Adrenal gland (tissue), 12 donors: ENCODE data around the gene TNFRSF11A. TPM values are rescaled to one million over a fixed set of nuclear protein-coding genes. Genes with fewer than 3 reads are reported as not detected.

ENCODE experiments used
- DNase-seq, 7 donors: peaks; one replicate each; pipeline ENCODE4 v3.0.0-alpha.2; 2019 to 2020
- H3K27ac ChIP-seq, 5 donors: fragments of 200-600 bp; sonication (generic) in 4 of 5; 1 replicate in 3 of 5; 2 replicates in 2 of 5; pipeline versions ENCODE4 v1.5.1 to v1.8.0; 2016 to 2020; ENCODE audit warnings: mild to moderate bottlenecking in 1 of 5
- H3K27me3 ChIP-seq: fragments of 200-600 bp; 2 replicates; pipeline ENCODE4 v1.8.0; 2021
- H3K36me3 ChIP-seq, 2 donors: fragments of 200-600 bp; replicated peaks in 1 of 2; 1 replicate in 1 of 2; 2 replicates in 1 of 2; pipeline versions ENCODE4 v1.5.1 to v1.8.0; 2018 to 2022
- H3K4me1 ChIP-seq, 2 donors: fragments of 200-600 bp; replicated peaks in 1 of 2; 1 replicate in 1 of 2; 2 replicates in 1 of 2; pipeline versions ENCODE4 v1.5.1 to v1.8.0; 2018 to 2021
- H3K4me3 ChIP-seq, 4 donors: fragments of 200-600 bp; sonication (generic) in 3 of 4; one replicate each; pipeline ENCODE4 v1.5.1; 2016 to 2018
- H3K9me3 ChIP-seq, 3 donors: fragments of 200-600 bp; sonication (generic) in 1 of 3; replicated peaks in 1 of 3; 1 replicate in 2 of 3; 2 replicates in 1 of 3; pipeline versions ENCODE4 v1.5.1 to v1.8.0; 2016 to 2021
- CTCF ChIP-seq, 6 experiments: fragments of 450-650 bp in 4 of 6; fragments of 200-600 bp in 2 of 6; sonication (generic) in 1 of 6; IDR thresholded peaks; 1 replicate in 5 of 6; 2 replicates in 1 of 6; pipeline versions ENCODE4 v1.5.1 to v1.8.0; 2016 to 2021; ENCODE audit warnings: antibody characterized with exemption in 6 of 6, mild to moderate bottlenecking in 2 of 6, moderate library complexity in 1 of 6
- POLR2A ChIP-seq, 2 donors: fragments of 450-650 bp; IDR thresholded peaks; one replicate each; pipeline ENCODE4 v1.6.1; 2017; ENCODE audit warnings: antibody characterized with exemption in 2 of 2, mild to moderate bottlenecking in 2 of 2, moderate library complexity in 1 of 2
- WGBS, 4 donors: extraction: QIAGEN DNeasy Blood & Tissue Kit in 2 of 4; methylation state at CpG; one replicate each; pipeline versions ENCODE4 v1.1.5 to v1.1.7; 2013 to 2017; 5-methylcytosine and 5-hydroxymethylcytosine counted together
- intact Hi-C, 2 donors: fragments of 100-400 bp; cut with DNase I; formaldehyde crosslinking; loops; one replicate each; pipeline versions ENCODE4 v1.14.1 to v1.15.0; 2022 to 2023
- polyA plus RNA-seq, 3 donors: library from polyadenylated mRNA; stranded (reverse); fragments of 200-250 nt in 2 of 3; fragments of 350-450 nt in 1 of 3; fragmentation: Illumina TruSeq in 1 of 3; extraction: RNeasy Lipid Tissue Mini Kit (QIAGEN cat#74804) in 1 of 3; gene quantifications; one replicate each; pipeline ENCODE4 v1.2.3, GENCODE V29; 2013 to 2014
- total RNA-seq, 9 donors: library from RNA; depleted of rRNA in 4 of 9; stranded (reverse); fragments of >200 nt in 4 of 9; fragments of 120-200 nt in 1 of 9; fragmentation: NEBNext Ultra II Directional in 1 of 9; extraction: Animal tissue kit (Norgen Biotek cat#: 25700) in 1 of 9; gene quantifications; one replicate each; pipeline versions ENCODE4 v1.1.0 to v1.2.4, GENCODE V29; 2013 to 2023
- donor health status: healthy with polysubstance abuse.
- donor health status: Bipolar disorder and iron deficiency.
- donor health status: DM: yes; HTN: yes; CAD: no.
- donor health status: DM: no; HTN: no; CAD: no.
- donor health status: DM: no; HTN: no; CAD: no.
- donor health status: DM: yes; HTN: yes; CAD: no.

Gene TNFRSF11A
- total and polyA plus RNA-seq, 12 donors, result 0.61 to 15.7 (median 4.2) TPM

- no peak for DNase-seq
- Histone ChIP-seq H3K4me1 (no peaks in the 10 kb centered on the region), H3K4me3 (no peak overlapping the region), H3K27ac (no peak overlapping the region), H3K9me3 (no peaks in the 10 kb centered on the region), H3K36me3 (no peaks in the 10 kb centered on the region), H3K27me3 (no peaks in the 10 kb centered on the region)
- intact Hi-C loops, result no loop called here
- WGBS, 4 donors, result 44 to 76% (median 67%) methylated on average over 3 of the region's 3 CpGs
- TF ChIP-seq POLR2A (IDR thresholded peaks at IDR 0.05) (no peak), CTCF (IDR thresholded peaks at IDR 0.05) (no peak)
These were observed 75.8 kb downstream of the TNFRSF11A start for GRCh38 chr18:62400916-62401315.

- no peak overlapping the region for H3K4me3 ChIP-seq
- H3K27me3 ChIP-seq, result no peaks in the 10 kb centered on the region
- intact Hi-C loops, result no loop called here
- no peak for TF ChIP-seq CTCF (IDR thresholded peaks at IDR 0.05)
- no peaks in the 10 kb centered on the region for H3K9me3 ChIP-seq
- no peaks in the 10 kb centered on the region for H3K36me3 ChIP-seq
- H3K4me1 ChIP-seq, result no peaks in the 10 kb centered on the region
- H3K27ac ChIP-seq, result no peak overlapping the region
- no peak for DNase-seq
- 87 to 95% (median 91%) methylated on average over 6 of the region's 6 CpGs for WGBS, 4 donors
These were observed 77.3 kb downstream of the TNFRSF11A start for GRCh38 chr18:62402342-62402948.

GRCh38 chr18:62403120-62403519 is 78.0 kb downstream of the TNFRSF11A start:
- Histone ChIP-seq H3K4me3 (no peak overlapping the region), H3K9me3 (no peaks in the 10 kb centered on the region), H3K27me3 (no peaks in the 10 kb centered on the region), H3K27ac (no peak overlapping the region), H3K36me3 (no peaks in the 10 kb centered on the region), H3K4me1 (no peaks in the 10 kb centered on the region)
- intact Hi-C loops, result no loop called here
- no peak for TF ChIP-seq CTCF (IDR thresholded peaks at IDR 0.05)
- TF ChIP-seq POLR2A (IDR thresholded peaks at IDR 0.05), result no peak
- WGBS, 4 donors, result 90 to 95% (median 94%) methylated on average over 3 of the region's 3 CpGs
- no peak for DNase-seq

- H3K4me1 ChIP-seq, result no peaks in the 10 kb centered on the region
- no peaks in the 10 kb centered on the region for H3K27me3 ChIP-seq
- H3K36me3 ChIP-seq, result no peaks in the 10 kb centered on the region
- TF ChIP-seq CTCF (IDR thresholded peaks at IDR 0.05) (no peak), POLR2A (IDR thresholded peaks at IDR 0.05) (no peak)
- 47 to 93% (median 76%) methylated on average over 2 to 3 of the region's 3 CpGs for WGBS, 4 donors
- H3K27ac ChIP-seq, result no peak overlapping the region
- DNase-seq, result no peak
- no peaks in the 10 kb centered on the region for H3K9me3 ChIP-seq
- intact Hi-C loops, result no loop called here
- no peak overlapping the region for H3K4me3 ChIP-seq
These were observed 79.8 kb downstream of the TNFRSF11A start for GRCh38 chr18:62404881-62405280.
